Ramos (cell line): ENCODE data around the gene SOX2.
"Not testable (repeated sequence)": the region's sequence is repeated elsewhere in the genome, so short reads cannot be mapped to it uniquely, and the experiment has no call there.

Source experiments
- in situ Hi-C: fragments of 300-500 bp; cut with MboI; formaldehyde crosslinking; loops from one replicate; pipeline ENCODE4 v1.14.3; 2022; ENCODE audit warnings: low sequenced_read_pairs; ENCODE audit not compliant: unreplicated experiment

SOX2 gene

DNA sequence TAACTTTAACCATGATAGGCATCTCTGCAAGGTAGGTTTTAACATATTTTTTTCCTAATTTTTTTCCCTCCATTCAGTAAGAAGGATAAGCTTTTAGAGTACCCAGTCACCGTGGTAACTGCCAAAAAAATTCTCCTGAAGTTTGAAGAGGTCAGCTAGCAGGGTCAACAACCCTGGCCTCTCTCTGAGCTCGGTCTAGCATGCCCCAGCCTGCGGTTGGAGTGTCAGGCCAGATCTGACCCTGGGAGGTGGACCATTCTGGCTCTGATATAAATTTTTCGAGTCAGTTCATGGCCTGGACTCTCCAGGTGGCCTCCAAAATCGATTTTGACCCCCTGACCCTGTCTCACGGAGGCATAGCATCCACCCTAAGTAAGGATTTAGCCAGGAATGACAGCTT, 29.7 kb downstream of the SOX2 start:
- in situ Hi-C loops, result no loop called here

DNA sequence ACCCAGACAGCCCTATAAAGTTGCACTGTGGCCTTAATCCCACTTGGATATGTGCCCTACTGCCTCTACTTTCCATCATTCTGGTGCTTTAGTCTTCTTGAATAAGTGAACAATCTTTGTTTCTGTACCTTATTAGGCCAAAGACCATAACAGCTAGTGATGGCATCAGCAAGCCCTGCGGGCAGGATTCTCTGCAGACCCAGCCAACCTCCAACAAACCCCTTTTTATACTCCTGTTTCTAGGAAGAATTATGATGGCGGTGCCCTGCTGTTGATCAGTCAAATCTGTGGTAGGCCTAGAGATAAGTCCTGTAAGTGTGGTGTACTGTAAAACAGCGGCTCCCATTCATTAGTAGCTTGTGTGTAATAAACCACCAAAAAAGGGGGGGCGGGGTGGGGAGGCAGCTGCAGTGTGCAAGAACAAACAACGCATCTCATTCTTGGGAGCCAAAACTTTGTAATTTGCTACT, 40.5 kb downstream of the SOX2 start:
- in situ Hi-C loops, result no loop called here

DNA sequence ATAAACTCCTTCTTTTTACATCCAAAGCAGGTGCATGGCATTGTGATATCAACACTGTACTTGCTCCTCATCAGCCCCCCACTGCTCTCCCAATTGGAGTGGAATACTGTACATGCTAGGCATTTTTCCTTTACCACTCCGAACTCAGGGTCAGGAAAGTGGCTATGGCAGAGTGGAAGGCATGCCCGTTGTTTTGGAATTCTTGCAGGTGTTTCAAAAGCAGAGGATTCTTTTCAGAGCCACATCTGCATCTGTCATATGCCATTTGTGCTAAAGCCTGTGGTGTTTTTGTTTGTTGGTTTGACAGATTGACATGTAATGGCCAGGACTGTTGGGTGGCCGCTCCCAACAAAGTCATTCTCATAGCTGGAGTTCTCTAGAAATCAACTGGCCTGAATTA, 41.7 kb downstream of the SOX2 start:
- in situ Hi-C loops, result no loop called here

DNA sequence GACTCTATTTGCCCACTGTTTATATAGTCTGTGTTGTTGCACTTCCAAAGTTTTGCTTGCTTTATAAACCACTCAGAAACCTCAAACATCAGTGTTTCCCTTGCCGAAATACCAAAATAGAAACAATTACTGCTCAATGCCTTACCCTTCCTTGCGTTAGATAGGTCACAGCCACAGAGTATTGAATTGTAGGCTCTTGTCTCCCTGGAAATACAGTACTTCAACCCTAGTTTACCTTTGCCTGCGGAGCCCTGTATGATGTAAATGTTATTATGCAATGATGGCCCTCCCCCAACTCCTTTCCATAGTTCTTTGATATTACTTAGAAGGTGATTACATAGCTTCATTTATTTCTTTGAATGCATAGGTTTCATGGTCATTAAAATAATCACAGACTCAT, 44.2 kb downstream of the SOX2 start:
- in situ Hi-C loops, result no loop called here

DNA sequence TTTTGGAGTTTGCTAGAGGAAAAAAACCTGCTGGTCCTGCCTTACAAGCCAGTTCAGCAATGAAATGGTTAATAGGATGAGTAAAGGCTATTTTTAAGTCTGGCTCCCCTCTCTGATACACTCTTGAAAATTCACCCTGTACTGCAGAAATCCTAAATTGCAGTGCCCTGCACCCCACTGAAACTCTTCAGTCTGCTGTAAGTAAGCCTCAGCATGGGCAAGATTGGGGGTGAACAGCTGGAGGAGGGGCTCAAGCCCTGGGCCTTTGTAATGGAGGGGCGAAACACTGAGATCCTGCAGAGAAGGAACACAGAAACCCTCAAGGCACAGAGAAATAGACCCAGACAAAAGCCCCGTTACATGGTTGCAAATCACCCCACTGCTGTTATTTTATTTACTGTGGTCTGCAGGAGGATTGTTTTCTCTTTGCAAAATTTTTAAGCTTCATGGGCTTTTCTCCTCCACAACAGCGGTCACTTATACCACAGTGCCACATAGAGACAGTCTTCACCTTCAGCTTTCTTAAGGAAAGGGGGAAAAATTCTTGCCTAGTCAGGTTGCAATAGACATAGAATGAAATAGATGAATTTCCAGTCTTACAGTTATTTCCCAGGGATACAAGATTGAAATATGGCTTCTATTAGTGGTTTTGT, 45.0 kb downstream of the SOX2 start:
- in situ Hi-C loops, result no loop called here

DNA sequence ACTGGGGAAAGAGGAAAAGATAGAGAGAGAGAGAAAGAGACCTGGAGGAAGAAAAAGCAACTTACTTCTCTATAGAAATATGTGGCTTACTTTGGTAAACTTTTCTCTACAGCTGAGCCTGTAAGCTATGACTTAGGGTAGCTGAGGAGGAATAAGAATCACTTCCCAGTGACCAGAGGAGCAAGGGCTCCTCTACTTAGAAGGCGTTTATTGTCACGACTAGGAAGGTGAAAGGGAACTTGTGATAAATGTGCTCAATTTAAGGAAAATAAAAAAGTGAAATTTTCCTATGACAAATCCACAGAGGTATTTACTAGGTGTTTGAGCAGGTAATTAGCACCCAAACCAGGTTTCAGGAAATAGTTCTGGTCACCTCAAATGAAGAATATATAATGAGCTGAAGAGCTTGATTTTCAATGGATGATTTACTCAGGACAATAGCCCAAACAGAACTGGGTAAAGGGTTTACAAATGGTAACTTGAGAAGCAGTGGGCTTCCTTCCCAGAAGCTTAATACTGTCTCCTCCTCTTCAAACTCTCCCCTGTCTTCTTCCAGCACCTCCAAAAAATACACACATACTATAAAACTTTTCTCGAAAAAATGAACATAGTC, 46.1 kb downstream of the SOX2 start:
- in situ Hi-C loops, result no loop called here

DNA sequence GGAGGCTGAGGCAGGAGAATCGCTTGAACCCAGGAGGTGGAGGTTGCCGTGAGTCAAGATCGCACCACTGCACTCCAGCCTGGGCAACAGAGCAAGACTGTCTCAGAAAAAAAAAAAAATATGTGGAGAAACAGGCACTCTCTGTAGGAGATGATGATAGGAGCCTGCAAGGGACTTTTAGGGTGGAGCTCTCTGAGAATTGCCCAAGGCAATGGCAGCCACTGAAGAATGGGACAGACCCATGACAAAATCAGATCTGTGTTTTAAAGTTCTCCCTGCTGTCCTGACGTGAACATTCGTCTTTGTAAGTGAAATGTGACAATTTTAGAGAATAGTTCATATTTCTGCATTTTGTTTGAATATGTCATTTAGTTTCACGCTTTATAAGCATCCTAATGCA, 50.2 kb downstream of the SOX2 start:
- in situ Hi-C loops, result no loop called here

DNA sequence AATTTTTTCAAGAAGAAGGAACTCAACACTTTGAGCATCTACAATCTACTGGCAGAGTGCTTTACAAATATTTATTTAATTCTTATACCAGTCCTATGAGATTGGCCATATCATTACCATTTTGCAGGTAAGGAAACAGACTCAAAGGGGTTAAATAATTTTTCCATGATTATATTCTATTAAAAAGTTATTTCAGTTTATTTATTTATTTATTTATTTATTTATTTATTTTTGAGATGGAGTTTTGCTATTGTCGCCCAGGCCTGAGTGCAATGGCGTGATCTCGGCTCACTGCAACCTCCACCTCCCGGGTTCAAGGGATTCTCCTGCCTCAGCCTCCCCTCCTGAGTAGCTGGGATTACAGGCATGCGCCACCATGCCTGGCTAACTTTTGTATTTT, 52.3 kb downstream of the SOX2 start:
- in situ Hi-C loops, result not testable (repeated sequence)
